K562 treated with DMSO at 1 percent for 4 hours (cell line): ENCODE data around the gene RAG2. TPM values are rescaled to one million over a fixed set of nuclear protein-coding genes. Genes with fewer than 3 reads are reported as not detected.

ENCODE experiments used
- total RNA-seq: library from RNA; unstranded; fragments of 300-600 nt; gene quantifications from 2 replicates; pipeline ENCODE4 v1.2.3, GENCODE V29; 2022; ENCODE audit not compliant: insufficient read depth

RAG2 gene
- not detected in 2 replicates for total RNA-seq

DNA sequence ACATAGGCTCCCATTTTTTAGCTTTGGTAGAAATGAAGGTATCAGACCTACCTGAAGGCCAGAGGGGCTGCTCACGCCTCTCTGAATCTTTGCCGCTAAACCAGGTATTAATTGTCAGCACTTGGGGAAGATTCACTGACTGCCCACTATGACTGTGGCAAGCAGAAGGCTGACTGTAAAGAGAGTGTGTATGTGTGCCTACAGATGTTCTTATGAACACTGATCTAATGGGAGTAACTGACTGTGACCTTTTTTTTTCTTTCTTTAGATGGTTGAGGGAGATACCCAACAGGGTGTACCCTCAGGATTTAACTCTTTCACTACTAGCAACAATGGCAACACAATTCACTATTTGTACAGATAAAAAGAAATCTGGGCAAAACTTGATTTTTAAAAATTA is at the start of gene RAG2:
RAG2 (minus strand) TSS at position 186 of the 400 bp plus-strand sequence. CDS start 4,068 bp downstream, outside the sequence.

DNA sequence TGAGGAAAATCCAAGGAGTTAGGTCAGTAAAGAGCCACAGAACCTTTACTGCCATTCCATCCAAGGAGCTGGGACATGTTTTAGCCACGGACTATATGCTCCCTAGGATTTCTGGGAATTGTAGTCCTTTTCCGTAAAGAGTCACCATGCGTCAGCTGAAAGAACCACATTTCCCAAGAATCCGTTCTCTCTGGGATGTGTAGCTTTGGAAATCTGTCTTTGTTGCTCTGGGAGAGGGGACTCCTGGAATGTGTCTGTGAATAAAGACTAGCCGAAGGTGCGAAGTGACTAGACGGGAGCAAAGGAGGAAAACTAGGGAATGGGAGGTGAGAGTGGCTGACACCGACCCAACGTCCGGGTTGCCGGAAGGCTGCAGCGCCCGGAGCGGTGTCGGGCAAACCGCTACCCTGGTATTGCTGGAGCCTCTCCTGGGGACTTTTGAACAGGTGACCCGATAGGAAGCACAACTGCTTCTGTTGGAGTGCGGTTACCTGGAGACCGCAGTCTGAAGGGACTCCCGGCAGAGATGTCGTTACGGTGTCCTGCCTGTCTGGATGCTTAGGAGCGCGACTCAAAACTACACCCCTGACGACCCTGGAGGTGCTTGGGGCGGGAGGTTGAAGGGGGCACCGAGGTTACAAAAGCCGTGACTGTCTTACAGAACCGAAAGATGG is 3.6 kb downstream of the RAG2 start, which contains the start of gene IFTAP:
IFTAP (plus strand) TSS at position 187 of the 674 bp plus-strand sequence. CDS start 15,602 bp downstream, outside the sequence.

GRCh38 chr11:36567694-36568093 is 30.3 kb downstream of the RAG2 start, which contains the start of gene RAG1:
Gene RAG1 (plus strand): TSS chr11:36568007. CDS start chr11:36573305, 5,298 bp downstream.

Other genes with a start within 250 kb of the RAG2 start
- gene TRAF6, start 88.0 kb downstream of the RAG2 start, total RNA-seq = 4.4 and 6.5 TPM in 2 replicates
- 1.6 and 1.9 TPM in 2 replicates for gene RAG1, start 30.2 kb downstream of the RAG2 start, total RNA-seq
- 50.2 and 51.5 TPM in 2 replicates for gene IFTAP, start 3.7 kb downstream of the RAG2 start, total RNA-seq